Stimulated activated CD4-positive, alpha-beta T cell treated with anti-CD3 and anti-CD28 coated beads, Interleukin-12 subunit alpha, Interleukin-12 subunit beta, amount 100 ng/mL, for 48 hours (primary cell): ENCODE measurements around the gene SPAG5.
A peak's percentile ranks its signal among the peaks of the same experiment; 100 is the strongest.

Experiments
- DNase-seq, 3 donors: peaks; one replicate each; pipeline ENCODE4 v3.0.0-alpha.2; 2020; ENCODE audit warnings: low read depth in 2 of 3, low spot score in 1 of 3

The SPAG5 gene

GRCh38 chr17:28572259-28573039, 26.4 kb downstream of the SPAG5 start:
- no peak for DNase-seq

GRCh38 chr17:28571361-28572122, 27.3 kb downstream of the SPAG5 start, which contains the start of gene PIGS:
Gene PIGS, minus strand, starts transcription at chr17:28571524. Its CDS starts 28 bp downstream, at chr17:28571496.
- DNase-seq, result peak; percentile 89 to 94 (median 90)

DNA sequence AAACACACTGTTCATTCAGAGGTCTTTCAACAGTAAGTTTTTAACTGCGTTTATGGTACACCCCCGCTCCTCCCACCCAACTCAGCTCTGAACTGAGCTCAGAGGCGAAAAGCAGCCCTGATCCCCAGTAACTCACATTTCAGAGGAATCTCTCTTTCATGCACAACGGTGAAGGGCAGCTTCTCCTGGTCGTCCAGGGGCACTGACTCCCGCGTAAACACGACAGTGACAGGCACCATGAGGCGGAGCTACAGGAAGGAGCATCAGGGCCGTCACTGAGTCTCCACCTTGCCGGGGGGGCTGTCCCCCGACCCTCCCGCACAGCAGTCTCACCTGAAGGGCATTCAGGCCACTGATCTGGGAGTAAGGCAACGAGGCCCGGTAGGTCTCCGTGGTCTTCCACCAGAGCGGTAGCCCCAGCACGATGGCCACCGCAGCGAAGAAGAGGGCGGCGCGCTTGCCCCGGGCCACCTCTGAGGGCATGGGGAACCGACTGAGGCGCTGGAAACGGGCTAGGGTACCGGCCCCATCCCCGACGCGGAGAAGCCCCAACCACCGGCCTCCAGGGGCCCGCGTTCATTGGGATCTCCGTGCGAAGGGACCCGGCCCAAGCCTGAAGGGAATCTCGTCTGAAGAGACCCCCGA, 28.0 kb downstream of the SPAG5 start:
- peak; percentile 24 to 46 (median 37) for DNase-seq

- no peak for DNase-seq
Measured at GRCh38 chr17:28569446-28569845, 29.4 kb downstream of the SPAG5 start.

- DNase-seq, result no peak
Measured at GRCh38 chr17:28567604-28568003, 31.2 kb downstream of the SPAG5 start.

- DNase-seq, result no peak
Measured at GRCh38 chr17:28563475-28563874, 35.4 kb downstream of the SPAG5 start.

DNA sequence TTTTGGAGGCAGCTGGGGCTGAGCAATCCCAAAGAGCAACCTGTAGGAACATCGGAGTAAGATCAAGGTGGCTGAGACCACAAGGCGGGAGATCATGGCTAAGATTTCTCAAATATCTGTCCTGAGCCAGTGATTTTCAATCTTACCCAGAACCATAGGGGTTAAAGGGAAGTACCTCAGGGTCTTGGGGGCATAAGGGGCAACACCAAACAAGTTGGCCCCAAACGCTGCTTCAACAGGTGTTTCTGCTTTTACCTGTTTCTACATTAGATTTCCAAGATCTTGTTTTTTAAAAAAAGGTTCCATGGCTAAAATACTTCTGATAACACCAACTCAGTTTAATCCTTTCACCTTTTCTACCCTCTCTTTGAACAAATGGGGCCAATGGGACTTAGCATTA, 43.8 kb downstream of the SPAG5 start:
- DNase-seq, result no peak

DNA sequence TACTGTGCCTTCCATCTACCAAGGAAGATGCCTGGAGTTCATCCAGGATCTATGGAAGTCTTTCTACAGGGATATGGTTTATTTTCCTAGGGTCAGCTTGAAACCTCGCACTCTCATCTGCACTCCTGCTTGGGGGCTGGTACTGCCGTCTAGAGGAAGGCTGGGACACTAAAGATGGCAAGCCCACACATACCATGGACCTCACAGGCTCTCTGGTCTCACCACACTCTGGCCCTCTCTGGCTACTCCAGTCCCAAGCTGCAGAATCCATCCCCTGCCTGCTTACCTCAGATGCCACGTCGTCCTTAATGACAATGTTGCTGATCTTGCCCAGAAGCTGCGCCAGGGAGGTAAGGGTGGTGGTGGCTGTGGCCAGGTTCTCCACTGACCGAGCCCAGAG, 44.3 kb downstream of the SPAG5 start:
- no peak for DNase-seq

DNA sequence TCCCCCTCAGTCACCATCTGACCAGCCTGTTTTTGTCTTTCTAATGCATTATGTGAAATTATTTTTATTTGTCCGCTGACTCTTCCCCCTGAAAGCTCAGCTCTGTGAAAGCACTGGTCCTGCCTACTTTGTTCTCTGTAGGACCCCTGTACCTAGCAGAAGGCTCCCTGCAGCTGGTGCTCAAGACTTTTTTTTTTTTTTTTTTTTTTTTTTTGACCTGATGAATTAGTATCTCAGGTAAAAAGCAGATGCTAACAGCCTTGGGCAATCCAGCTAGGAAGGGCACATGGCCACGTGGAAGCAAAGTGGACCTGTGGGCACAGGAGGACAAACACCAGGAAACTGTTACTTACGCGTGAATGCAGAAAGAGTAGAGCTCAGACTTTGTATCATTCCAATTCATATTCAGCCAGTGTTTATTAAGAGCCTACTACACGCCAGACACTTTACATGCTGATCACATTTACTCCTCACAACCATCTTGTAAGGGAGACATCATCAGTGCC, 45.8 kb downstream of the SPAG5 start:
- DNase-seq, result no peak

DNA sequence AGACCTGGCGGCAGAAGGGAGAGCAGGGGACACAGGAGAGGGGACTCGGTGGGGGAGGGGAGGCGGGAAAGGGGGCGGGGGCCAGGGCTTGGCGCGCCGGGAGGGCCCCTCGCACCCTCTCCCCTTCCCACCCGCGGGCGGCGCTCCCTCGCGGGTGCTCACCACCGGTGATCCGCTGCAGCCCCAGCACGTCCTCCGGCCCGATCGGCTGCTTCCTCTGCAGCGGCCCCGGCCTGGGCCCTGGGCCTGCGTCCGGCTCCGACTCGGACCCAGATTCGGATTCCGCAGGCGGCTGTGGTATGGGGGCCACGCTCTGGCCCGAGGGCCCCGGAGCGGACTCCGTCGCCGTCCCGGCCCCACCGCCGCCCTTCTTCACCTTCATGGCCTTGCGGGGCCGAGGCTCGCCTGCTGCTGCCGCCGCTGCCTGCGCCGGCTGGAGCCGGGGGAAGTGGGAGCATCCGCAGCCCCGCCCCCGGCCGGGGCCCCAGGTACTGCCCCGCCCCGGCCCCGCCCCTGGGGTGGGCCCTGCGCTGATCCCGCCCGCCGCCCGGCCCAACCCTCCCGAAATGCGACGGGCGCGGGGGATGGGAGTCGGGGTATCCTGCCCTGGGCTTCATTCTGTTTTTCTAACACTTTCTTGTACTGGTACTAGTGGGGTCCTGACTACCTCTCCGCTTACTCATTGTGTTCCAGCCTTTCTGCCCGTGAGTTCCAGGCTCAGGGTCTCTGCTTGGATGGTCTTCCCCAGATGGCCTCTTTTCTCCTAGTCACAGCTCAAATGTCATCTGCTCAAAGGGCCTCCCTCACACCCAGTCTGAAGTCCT, 46.4 kb downstream of the SPAG5 start, which contains the start of gene UNC119:
TSS of gene UNC119 (minus strand) at position 449 of the 824 bp plus-strand sequence. CDS start at position 382, 67 bp downstream.
- peak; percentile 53 to 76 (median 74) for DNase-seq

DNA sequence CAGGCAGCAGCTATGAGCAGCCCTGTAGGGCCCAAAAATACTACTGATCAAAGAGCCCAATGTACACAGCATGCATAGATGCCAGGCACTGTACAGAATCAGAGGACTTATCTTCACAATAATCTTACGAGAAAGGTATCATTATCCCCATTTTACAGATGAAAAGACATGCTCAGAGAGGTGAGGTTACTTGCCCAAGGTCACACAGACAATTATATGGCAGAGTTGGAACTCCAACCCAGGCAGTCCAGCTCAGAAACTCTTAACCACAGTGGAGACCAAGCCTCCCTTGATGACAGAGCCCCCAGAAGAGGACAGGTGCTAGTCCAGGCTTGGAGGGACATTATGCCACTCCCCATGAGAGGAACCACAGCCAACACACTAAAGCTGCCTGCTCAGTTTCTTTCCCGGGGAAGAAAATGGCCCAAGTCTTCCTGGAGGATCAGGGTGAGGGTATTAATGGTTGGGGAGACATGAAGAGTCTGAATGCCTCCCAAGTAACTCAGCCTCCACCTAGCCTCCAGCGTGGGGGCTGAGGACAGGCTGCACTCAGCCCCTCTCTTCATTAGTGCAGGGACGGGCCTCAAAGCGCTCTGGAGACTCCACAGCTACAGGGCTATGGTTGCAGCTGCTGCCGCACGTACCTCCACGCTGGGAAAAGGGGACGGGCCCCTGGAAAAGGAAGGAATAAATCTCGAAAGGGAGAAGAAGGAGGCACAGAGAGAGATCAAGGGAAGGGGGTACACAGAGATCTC, 47.2 kb downstream of the SPAG5 start:
- DNase-seq, result no peak

DNA sequence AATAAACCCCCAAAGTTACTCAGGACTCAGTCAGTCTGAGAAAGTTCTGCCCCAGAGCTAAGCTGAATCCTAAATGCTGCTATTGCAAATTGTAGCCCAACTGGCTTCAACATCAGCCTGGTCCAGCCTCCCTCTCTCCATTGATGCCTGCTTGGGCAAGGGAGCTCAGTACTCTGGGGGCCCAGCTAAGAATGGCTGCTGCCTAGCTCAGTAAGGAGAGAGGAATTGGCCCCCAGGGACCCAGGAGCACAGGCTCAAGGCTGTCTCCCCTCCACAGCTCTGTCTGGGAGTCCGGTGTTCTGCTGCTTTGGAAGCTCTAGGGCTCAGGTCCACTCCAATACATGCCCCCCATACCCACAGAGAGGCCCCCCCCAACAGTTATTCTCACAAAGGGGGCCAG, 48.0 kb downstream of the SPAG5 start:
- DNase-seq, result no peak

GRCh38 chr17:28549236-28550132, 49.3 kb downstream of the SPAG5 start:
- peak; percentile 30 to 42 (median 38) for DNase-seq

GRCh38 chr17:28548417-28549130, 50.3 kb downstream of the SPAG5 start:
- no peak for DNase-seq

GRCh38 chr17:28547623-28548416, 51.0 kb downstream of the SPAG5 start:
- peak; percentile 65 to 76 (median 75) for DNase-seq

- DNase-seq, result no peak
Measured at GRCh38 chr17:28547096-28547622, 51.7 kb downstream of the SPAG5 start.

DNA sequence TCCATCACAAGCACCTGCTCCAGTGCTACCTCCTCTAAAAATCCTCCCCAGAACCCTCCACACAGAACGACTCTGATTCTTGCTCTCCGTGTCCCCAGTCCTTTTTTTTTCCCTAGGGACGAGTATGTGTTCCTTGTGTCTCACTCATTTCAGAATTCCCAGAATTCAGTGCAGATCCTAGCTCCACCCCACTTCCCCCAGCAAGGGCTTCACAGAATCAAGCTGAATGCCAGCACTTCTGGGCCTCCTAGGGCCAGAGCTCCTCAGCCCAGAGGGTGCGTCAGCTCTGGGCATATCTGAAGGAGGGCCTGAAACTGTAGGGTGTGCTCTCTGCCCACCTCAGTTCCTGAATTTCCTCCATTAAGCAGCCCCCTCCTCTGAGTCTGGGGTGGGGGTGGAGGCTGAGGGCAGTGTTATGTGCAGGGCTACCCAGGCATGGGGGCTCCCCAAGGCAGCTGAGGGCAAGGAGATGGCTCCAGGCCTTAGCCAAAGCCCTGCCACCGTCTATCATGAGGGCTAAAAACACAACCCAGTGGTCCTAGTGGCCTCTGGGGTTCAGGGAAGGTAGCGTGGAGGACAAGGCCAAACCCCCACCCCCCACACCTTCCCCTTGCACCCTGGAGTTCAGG, 52.9 kb downstream of the SPAG5 start:
- no peak for DNase-seq
